Mesenchymal stem cell (in vitro differentiated cells and primary cell): Measurements from ENCODE around the gene PERCC1.

ENCODE experiments used
- DNase-seq: peaks from one replicate; pipeline ENCODE4 v3.0.0-alpha.2; 2013
- H2AFZ ChIP-seq: one replicate; pipeline ENCODE4 v1.6.1; 2013; ENCODE audit warnings: low read depth, mild to moderate bottlenecking, control low read depth, inconsistent platforms, low read length, moderate library complexity
- H2AK5ac ChIP-seq: 2 replicates; pipeline ENCODE4 v1.6.1; 2013; ENCODE audit warnings: low read length, moderate library complexity, mild to moderate bottlenecking, inconsistent platforms; ENCODE audit not compliant: severe bottlenecking
- H2BK120ac ChIP-seq: one replicate; pipeline ENCODE4 v1.6.1; 2013; ENCODE audit warnings: low read depth, mild to moderate bottlenecking, inconsistent platforms, low read length, moderate library complexity
- H2BK12ac ChIP-seq, 2 experiments: one replicate each; pipeline ENCODE4 v1.6.1; 2013; ENCODE audit warnings: inconsistent platforms in 2 of 2, low read length in 2 of 2, mild to moderate bottlenecking in 2 of 2, moderate library complexity in 2 of 2, control low read depth in 1 of 2
- H2BK15ac ChIP-seq: one replicate; pipeline ENCODE4 v1.6.1; 2013; ENCODE audit warnings: mild to moderate bottlenecking, low read depth, inconsistent platforms; ENCODE audit not compliant: poor library complexity, severe bottlenecking
- H2BK5ac ChIP-seq: 2 replicates; pipeline ENCODE4 v1.6.1; 2013; ENCODE audit warnings: low read depth, mild to moderate bottlenecking, low read length, control low read depth, inconsistent platforms; ENCODE audit not compliant: poor library complexity, severe bottlenecking
- H3K14ac ChIP-seq, 2 experiments: one replicate each; pipeline ENCODE4 v1.6.1; 2013; ENCODE audit warnings: inconsistent platforms in 2 of 2, low read length in 2 of 2, control low read depth in 1 of 2, mild to moderate bottlenecking in 1 of 2, moderate library complexity in 1 of 2
- H3K18ac ChIP-seq, 2 experiments: one replicate each; pipeline ENCODE4 v1.6.1; 2013; ENCODE audit warnings: inconsistent platforms in 2 of 2, low read length in 2 of 2, control low read depth in 1 of 2, low read depth in 1 of 2, mild to moderate bottlenecking in 1 of 2
- H3K23ac ChIP-seq, 2 experiments: one replicate each; pipeline ENCODE4 v1.6.1; 2013; ENCODE audit warnings: inconsistent platforms in 2 of 2, low read length in 2 of 2, mild to moderate bottlenecking in 2 of 2, moderate library complexity in 2 of 2, control low read depth in 1 of 2
- H3K27ac ChIP-seq: 2 replicates; pipeline ENCODE4 v1.5.1; 2013; ENCODE audit warnings: mild to moderate bottlenecking, moderate library complexity, low read length, control low read depth, inconsistent platforms; ENCODE audit not compliant: poor library complexity, severe bottlenecking
- H3K27me3 ChIP-seq, 2 experiments: 2 replicates each; pipeline versions ENCODE4 v1.6.1 to v1.7.0; 2013; ENCODE audit warnings: low read length in 2 of 2, mild to moderate bottlenecking in 2 of 2, moderate library complexity in 2 of 2, control low read depth in 1 of 2, inconsistent platforms in 1 of 2; ENCODE audit not compliant: control insufficient read depth in 1 of 2, insufficient read depth in 1 of 2
- H3K36me3 ChIP-seq, 2 experiments: 2 replicates each; pipeline versions ENCODE4 v1.6.1 to v1.7.0; 2013; ENCODE audit warnings: low read length in 2 of 2, control low read depth in 1 of 2, inconsistent platforms in 1 of 2, low read depth in 1 of 2, mild to moderate bottlenecking in 1 of 2; ENCODE audit not compliant: insufficient read depth in 2 of 2, control insufficient read depth in 1 of 2
- H3K4ac ChIP-seq, 2 experiments: one replicate each; pipeline ENCODE4 v1.6.1; 2013; ENCODE audit warnings: inconsistent platforms in 2 of 2, low read length in 2 of 2, mild to moderate bottlenecking in 2 of 2, moderate library complexity in 2 of 2, control low read depth in 1 of 2, low read depth in 1 of 2
- H3K4me1 ChIP-seq: 2 replicates; pipeline ENCODE4 v1.6.1; 2013; ENCODE audit warnings: low read depth, low read length, control low read depth; ENCODE audit not compliant: control insufficient read depth, insufficient read depth
- H3K4me2 ChIP-seq: 2 replicates; pipeline ENCODE4 v1.6.1; 2013; ENCODE audit warnings: low read length, mild to moderate bottlenecking, inconsistent platforms; ENCODE audit not compliant: poor library complexity, severe bottlenecking
- H3K4me3 ChIP-seq, 2 experiments: 2 replicates each; pipeline versions ENCODE4 v1.5.1 to v1.7.0; 2013; ENCODE audit warnings: low read length in 2 of 2, mild to moderate bottlenecking in 2 of 2, control low read depth in 1 of 2, low read depth in 1 of 2; ENCODE audit not compliant: insufficient read depth in 1 of 2
- H3K79me1 ChIP-seq: replicated peaks from 2 replicates; pipeline ENCODE4 v1.6.1; 2013; ENCODE audit warnings: mild to moderate bottlenecking, control low read depth, low read length, inconsistent platforms; ENCODE audit not compliant: poor library complexity, severe bottlenecking
- H3K9ac ChIP-seq: 2 replicates; pipeline ENCODE4 v1.7.0; 2013; ENCODE audit warnings: mild to moderate bottlenecking, low read length, moderate library complexity
- H3K9me3 ChIP-seq: 2 replicates; pipeline ENCODE4 v1.7.0; 2013; ENCODE audit warnings: mild to moderate bottlenecking, low read length; ENCODE audit not compliant: control insufficient read depth
- H4K8ac ChIP-seq: one replicate; pipeline ENCODE4 v1.6.1; 2013; ENCODE audit warnings: inconsistent platforms, mild to moderate bottlenecking, low read length, moderate library complexity
- H4K91ac ChIP-seq: one replicate; pipeline ENCODE4 v1.6.1; 2013; ENCODE audit warnings: mild to moderate bottlenecking, low read length, inconsistent platforms
- WGBS: methylation state at CpG from one replicate; pipeline ENCODE4 v1.1.7; 2013; ENCODE audit warnings: mixed read lengths; 5-methylcytosine and 5-hydroxymethylcytosine counted together

PERCC1 gene

GRCh38 chr16:1460602-1461138 is 29.8 kb downstream of the PERCC1 start:
- Histone ChIP-seq H3K4ac (no peak overlapping the region), H4K8ac (peak overlapping the region; percentile 15), H3K9ac (no peak overlapping the region), H2BK15ac (no peak overlapping the region), H2AK5ac (no peak overlapping the region), H3K36me3 (peaks cover 63 to 75% of the 10 kb centered on the region in 2 experiments), H3K4me1 (peaks cover 4% of the 10 kb centered on the region), H3K23ac (no peak overlapping the region), H3K27me3 (no peaks in the 10 kb centered on the region), H3K18ac (no peak overlapping the region), H3K79me1 (peaks cover 45% of the 10 kb centered on the region), H3K4me2 (no peak overlapping the region), H3K9me3 (no peaks in the 10 kb centered on the region), H2AFZ (no peak overlapping the region), H2BK12ac (no peak overlapping the region), H3K14ac (no peak overlapping the region), H3K27ac (no peak overlapping the region), H4K91ac (peak overlapping the region; percentile 49), H3K4me3 (no peak overlapping the region), H2BK120ac (no peak overlapping the region), H2BK5ac (no peak overlapping the region)
- no peak for DNase-seq
- 92% methylated on average over 30 of the region's 30 CpGs for WGBS

- Histone ChIP-seq H3K18ac (no peak overlapping the region), H2BK5ac (no peak overlapping the region), H3K79me1 (peaks cover 46% of the 10 kb centered on the region), H3K27me3 (no peaks in the 10 kb centered on the region), H2AK5ac (no peak overlapping the region), H2AFZ (no peak overlapping the region), H3K4ac (no peak overlapping the region), H3K36me3 (peaks cover 58 to 75% of the 10 kb centered on the region in 2 experiments), H2BK12ac (no peak overlapping the region), H3K4me1 (peaks cover 4% of the 10 kb centered on the region), H4K91ac (no peak overlapping the region), H2BK120ac (no peak overlapping the region), H4K8ac (no peak overlapping the region), H3K4me2 (no peak overlapping the region), H3K23ac (no peak overlapping the region), H3K9ac (no peak overlapping the region), H3K27ac (no peak overlapping the region), H3K4me3 (no peak overlapping the region), H3K9me3 (no peaks in the 10 kb centered on the region), H3K14ac (no peak overlapping the region), H2BK15ac (no peak overlapping the region)
- peak; percentile 56 for DNase-seq
- 60% methylated on average over 24 of the region's 24 CpGs for WGBS
Measured at GRCh38 chr16:1461146-1461545, 30.3 kb downstream of the PERCC1 start.

DNA sequence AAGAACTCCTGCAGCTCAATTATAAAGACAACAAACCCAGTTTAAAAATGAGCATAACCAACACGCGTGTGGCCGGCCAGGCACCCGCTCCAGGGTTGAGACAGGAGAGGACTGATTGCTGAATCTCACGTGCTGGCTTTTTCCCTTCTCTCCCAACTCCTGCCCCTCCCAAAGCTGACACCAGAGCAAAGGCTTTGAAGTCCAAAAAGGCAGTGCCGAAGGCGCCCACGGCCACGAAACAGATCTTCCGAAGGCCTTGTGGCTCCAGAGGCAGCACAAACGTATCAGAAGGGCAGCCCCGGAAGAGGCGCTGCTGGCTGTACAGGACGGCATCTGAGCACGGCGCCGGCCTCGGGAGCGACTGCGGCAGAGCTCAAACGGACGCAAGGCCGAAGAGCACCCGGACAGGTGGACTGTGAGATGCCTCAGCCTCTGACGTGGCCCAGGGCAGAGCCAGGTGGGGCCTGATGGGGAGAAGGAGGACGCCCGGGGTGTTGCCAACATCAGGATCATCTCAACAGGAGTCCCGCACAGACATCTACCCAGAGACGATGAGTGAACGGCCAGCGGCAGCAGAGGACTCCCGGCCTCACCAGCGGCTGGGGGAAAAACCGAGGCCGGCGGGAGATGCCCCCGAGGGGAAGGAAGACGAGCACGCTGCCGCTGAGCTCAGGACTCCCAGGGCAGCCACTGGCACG is 33.5 kb downstream of the PERCC1 start:
- no peak overlapping the region for H3K18ac ChIP-seq

DNA sequence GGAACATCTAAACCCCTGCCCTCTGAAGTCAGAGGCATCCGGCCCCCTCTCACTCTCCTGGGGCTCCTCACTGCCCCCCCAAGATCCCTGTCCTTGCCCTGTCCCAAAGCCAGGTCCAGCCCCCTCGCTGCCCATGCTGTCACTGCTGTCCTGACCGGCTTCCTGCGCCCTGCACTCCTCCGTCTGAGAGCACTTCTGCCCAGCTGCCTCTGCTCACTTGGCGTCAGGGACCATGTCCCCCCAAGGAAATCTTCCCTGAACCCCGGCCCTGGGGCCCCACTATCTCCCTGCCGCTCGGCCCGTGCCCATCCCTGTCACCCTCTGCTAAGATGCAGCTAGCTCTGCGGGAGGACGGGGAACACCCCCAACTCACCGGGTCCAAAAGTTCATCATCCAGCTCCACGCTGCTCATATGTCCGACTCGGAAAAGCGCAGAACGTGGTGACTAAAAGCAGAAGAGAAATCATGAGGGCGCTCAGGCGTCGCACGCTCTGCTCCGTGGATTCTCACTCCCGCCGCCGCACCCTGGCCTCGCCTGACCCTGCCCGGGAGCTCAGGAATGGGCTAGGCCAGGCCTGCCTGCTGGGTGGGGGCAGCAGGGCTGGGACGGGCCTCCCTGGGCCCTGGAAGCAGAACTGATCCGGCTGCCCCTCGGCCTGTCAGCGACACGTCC is 34.2 kb downstream of the PERCC1 start:
- no peak overlapping the region for H4K8ac ChIP-seq
- no peak overlapping the region for H3K4me3 ChIP-seq
- no peak overlapping the region for H2BK120ac ChIP-seq
- no peak for DNase-seq
- H3K9me3 ChIP-seq, result no peaks in the 10 kb centered on the region
- no peak overlapping the region for H2AFZ ChIP-seq
- no peak overlapping the region for H3K9ac ChIP-seq
- H3K4me2 ChIP-seq, result no peak overlapping the region
- no peaks in the 10 kb centered on the region for H3K27me3 ChIP-seq
- peaks cover 35 to 50% of the 10 kb centered on the region in 2 experiments for H3K36me3 ChIP-seq
- no peak overlapping the region for H3K23ac ChIP-seq
- no peak overlapping the region for H2AK5ac ChIP-seq
- H3K18ac ChIP-seq, result no peak overlapping the region
- no peak overlapping the region for H2BK5ac ChIP-seq
- H3K14ac ChIP-seq, result no peak overlapping the region
- H4K91ac ChIP-seq, result no peak overlapping the region
- H3K4ac ChIP-seq, result no peak overlapping the region
- no peak overlapping the region for H2BK15ac ChIP-seq
- peaks cover 60% of the 10 kb centered on the region for H3K79me1 ChIP-seq
- no peak overlapping the region for H3K27ac ChIP-seq
- WGBS, result 96% methylated on average over 33 of the region's 33 CpGs
- no peak overlapping the region for H2BK12ac ChIP-seq
- H3K4me1 ChIP-seq, result peaks cover 12% of the 10 kb centered on the region

More for the DNA sequence above, 33.5 kb downstream of the PERCC1 start:
- no peak overlapping the region for H3K4ac ChIP-seq
- no peak overlapping the region for H2BK15ac ChIP-seq
- no peak overlapping the region for H2AFZ ChIP-seq
- H3K4me1 ChIP-seq, result peaks cover 12% of the 10 kb centered on the region
- H4K8ac ChIP-seq, result no peak overlapping the region
- no peak overlapping the region for H3K14ac ChIP-seq
- no peak overlapping the region for H3K4me2 ChIP-seq
- H3K9ac ChIP-seq, result no peak overlapping the region
- no peak overlapping the region for H3K27ac ChIP-seq
- H3K36me3 ChIP-seq, result peaks cover 38 to 54% of the 10 kb centered on the region in 2 experiments
- H2BK120ac ChIP-seq, result no peak overlapping the region
- H2BK12ac ChIP-seq, result no peak overlapping the region
- H3K4me3 ChIP-seq, result no peak overlapping the region
- DNase-seq, result no peak
- H3K79me1 ChIP-seq, result peaks cover 58% of the 10 kb centered on the region
- no peaks in the 10 kb centered on the region for H3K27me3 ChIP-seq
- H3K23ac ChIP-seq, result no peak overlapping the region
- no peak overlapping the region for H4K91ac ChIP-seq
- no peaks in the 10 kb centered on the region for H3K9me3 ChIP-seq
- WGBS, result 97% methylated on average over 41 of the region's 41 CpGs
- no peak overlapping the region for H2AK5ac ChIP-seq
- H2BK5ac ChIP-seq, result no peak overlapping the region
